Common myeloid progenitor, CD34-positive (primary cell): ENCODE results near the gene AHNAK2.

Experiments
- CTCF ChIA-PET: fragments of 350-600 bp; sonication (Branson Sonifier 250); formaldehyde crosslinking; loops from one replicate; lab custom pipeline; 2021; ENCODE audit warnings: antibody characterized with exemption; lab: Charles Lee
- POLR2A ChIA-PET: fragments of 350-600 bp; sonication (Branson Sonifier 250); formaldehyde crosslinking; loops from one replicate; lab custom pipeline; 2021; ENCODE audit warnings: antibody characterized with exemption; lab: Charles Lee
- DNase-seq, 3 donors: peaks; one replicate each; pipeline versions ENCODE4 v3.0.0 to v3.0.0-alpha.2; 2013
- H3K27ac ChIP-seq, 2 experiments: 1 replicate in 1 of 2; 2 replicates in 1 of 2; pipeline ENCODE4 v1.7.0; 2013; ENCODE audit warnings: inconsistent platforms in 2 of 2, low read length in 2 of 2, mild to moderate bottlenecking in 2 of 2, low read depth in 1 of 2, moderate library complexity in 1 of 2; ENCODE audit not compliant: severe bottlenecking in 2 of 2, insufficient read depth in 1 of 2, poor library complexity in 1 of 2
- H3K27me3 ChIP-seq, 5 experiments: replicated peaks in 2 of 5; 1 replicate in 3 of 5; 2 replicates in 2 of 5; pipeline versions ENCODE4 v1.6.1 to v1.7.0; 2013; ENCODE audit warnings: low read length in 4 of 5, mild to moderate bottlenecking in 2 of 5, moderate library complexity in 2 of 5, inconsistent platforms in 1 of 5; ENCODE audit not compliant: insufficient read depth in 5 of 5, control insufficient read depth in 4 of 5
- H3K36me3 ChIP-seq, 4 experiments: 1 replicate in 2 of 4; 2 replicates in 2 of 4; pipeline versions ENCODE4 v1.6.1 to v1.7.0; 2013; ENCODE audit warnings: low read length in 3 of 4, control low read depth in 1 of 4, mild to moderate bottlenecking in 1 of 4; ENCODE audit not compliant: control insufficient read depth in 4 of 4, insufficient read depth in 4 of 4
- H3K4me1 ChIP-seq, 4 experiments: 1 replicate in 3 of 4; 2 replicates in 1 of 4; pipeline versions ENCODE4 v1.6.1 to v1.7.1; 2013; ENCODE audit warnings: low read length in 3 of 4, mild to moderate bottlenecking in 3 of 4, control low read depth in 1 of 4, inconsistent platforms in 1 of 4, moderate library complexity in 1 of 4; ENCODE audit not compliant: control insufficient read depth in 4 of 4, insufficient read depth in 4 of 4; ENCODE audit errors: control extremely low read depth in 1 of 4
- H3K4me3 ChIP-seq, 7 experiments: 1 replicate in 4 of 7; 2 replicates in 3 of 7; pipeline versions ENCODE4 v1.5.1 to v1.7.0; 2013; ENCODE audit warnings: mild to moderate bottlenecking in 7 of 7, low read length in 6 of 7, moderate library complexity in 6 of 7, inconsistent platforms in 2 of 7, low read depth in 2 of 7, control low read depth in 1 of 7; ENCODE audit not compliant: insufficient read depth in 4 of 7, control insufficient read depth in 1 of 7; ENCODE audit errors: extremely low read depth in 1 of 7
- H3K9me3 ChIP-seq, 5 experiments: 1 replicate in 4 of 5; 2 replicates in 1 of 5; pipeline versions ENCODE4 v1.6.1 to v1.7.1; 2013; ENCODE audit warnings: low read length in 4 of 5, mild to moderate bottlenecking in 2 of 5, inconsistent platforms in 1 of 5, low read depth in 1 of 5, moderate library complexity in 1 of 5; ENCODE audit not compliant: control insufficient read depth in 4 of 5, insufficient read depth in 2 of 5; ENCODE audit errors: control extremely low read depth in 1 of 5
- WGBS: methylation state at CpG from one replicate; pipeline ENCODE4 v1.1.5; 2013; ENCODE audit not compliant: insufficient coverage; 5-methylcytosine and 5-hydroxymethylcytosine counted together

Gene AHNAK2

GRCh38 chr14:104887623-104888488, 90.3 kb downstream of the AHNAK2 start:
- no peak overlapping the region for H3K27ac ChIP-seq
- ChIA-PET CTCF (no interaction called here), POLR2A (no interaction called here)
- H3K36me3 ChIP-seq = no peaks in the 10 kb centered on the region
- no peaks in the 10 kb centered on the region for H3K4me1 ChIP-seq
- H3K27me3 ChIP-seq = no peaks in the 10 kb centered on the region
- 99% methylated on average over 32 of the region's 33 CpGs for WGBS
- H3K9me3 ChIP-seq = no peaks in the 10 kb centered on the region
- DNase-seq = no peak
- H3K4me3 ChIP-seq = no peak overlapping the region
